ENCODE measurements around the gene TRAT1.

DNA sequence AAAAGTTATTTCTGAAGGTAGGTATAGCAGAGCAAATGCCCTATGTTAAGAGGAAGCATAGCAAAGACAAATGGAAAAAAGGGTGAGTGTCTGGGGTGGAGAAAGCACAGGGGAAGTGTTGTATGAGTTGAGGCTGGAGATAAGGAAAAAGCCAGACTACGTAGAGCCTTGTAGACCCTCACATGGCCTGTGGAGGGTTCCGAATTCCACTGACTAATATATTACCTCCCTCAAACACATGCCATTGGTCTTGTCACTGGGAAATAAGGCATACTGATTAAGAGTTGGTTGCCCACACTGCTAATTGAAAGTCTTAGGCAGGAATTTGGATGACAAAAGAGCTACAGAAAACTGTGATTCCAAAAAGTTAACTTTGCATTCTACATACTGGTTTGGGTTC is 65.2 kb downstream of the TRAT1 start:
- TF ChIP-seq YY1 (IDR thresholded peaks at IDR 0.05; ENCODE audit: insufficient read depth, insufficient read length): no peak
- TF ChIP-seq ZNF274 (IDR thresholded peaks at IDR 0.05; ENCODE audit: low read depth, low read length): no peak
- no peak for TF ChIP-seq SUZ12 (IDR thresholded peaks at IDR 0.05; ENCODE audit: extremely low read depth, insufficient read depth, insufficient read length)

Data from NT2/D1 (cell line).